Prostate gland (tissue), 2 donors: ENCODE results near the gene BMPER. TPM values are rescaled to one million over a fixed set of nuclear protein-coding genes. Genes with fewer than 3 reads are reported as not detected.

ENCODE experiments used
- DNase-seq: peaks from one replicate; pipeline ENCODE4 v3.0.0-alpha.2; 2019; ENCODE audit warnings: low spot score
- H3K27ac ChIP-seq, 2 donors: fragments of 200-600 bp; sonication (generic); 2 replicates each; pipeline ENCODE4 v1.5.1; 2017 to 2019
- H3K27me3 ChIP-seq: fragments of 200-600 bp; sonication (generic); replicated peaks from 2 replicates; pipeline ENCODE4 v1.5.1; 2019; ENCODE audit not compliant: insufficient read depth
- H3K36me3 ChIP-seq, 2 donors: fragments of 200-600 bp; sonication (generic); 1 replicate in 1 of 2; 2 replicates in 1 of 2; pipeline versions ENCODE4 v1.5.1 to v1.8.1; 2017 to 2019
- H3K4me1 ChIP-seq: fragments of 200-600 bp; sonication (generic); replicated peaks from 2 replicates; pipeline ENCODE4 v1.5.1; 2019
- H3K4me3 ChIP-seq, 2 donors: fragments of 200-600 bp; sonication (generic); 2 replicates each; pipeline ENCODE4 v1.5.1; 2017 to 2019
- H3K9me3 ChIP-seq: fragments of 200-600 bp; sonication (generic); 2 replicates; pipeline ENCODE4 v1.5.1; 2017
- POLR2A ChIP-seq: fragments of 450-650 bp; IDR thresholded peaks from one replicate; pipeline ENCODE4 v1.6.1; 2016; ENCODE audit warnings: antibody characterized with exemption, mild to moderate bottlenecking
- POLR2AphosphoS5 ChIP-seq: sonication (generic); formaldehyde crosslinking; IDR thresholded peaks from one replicate; pipeline ENCODE4 v1.6.1; 2017; ENCODE audit warnings: antibody characterized with exemption
- WGBS: methylation state at CpG from one replicate; pipeline ENCODE4 v1.1.5; 2018; 5-methylcytosine and 5-hydroxymethylcytosine counted together
- intact Hi-C: fragments of 100-400 bp; cut with DNase I; formaldehyde crosslinking; loops from one replicate; pipeline ENCODE4 v1.14.2; 2022
- total RNA-seq, 2 donors: library from RNA; depleted of rRNA; stranded (reverse); fragments of >200 nt; gene quantifications; one replicate each; pipeline ENCODE4 v1.1.0, GENCODE V29; 2016
- TF ChIP-seq, protein P1 (sequence below), 4 experiments: fragments of 200-600 bp in 2 of 4; fragments of 450-650 bp in 2 of 4; sonication (generic) in 2 of 4; IDR thresholded peaks; 1 replicate in 3 of 4; 2 replicates in 1 of 4; pipeline ENCODE4 v1.5.1; 2016 to 2019; ENCODE audit warnings: antibody characterized with exemption in 4 of 4, mild to moderate bottlenecking in 2 of 4, moderate library complexity in 2 of 4

BMPER gene
- total RNA-seq, 2 donors from 2014 or later, result 4.5 to 8.4 TPM

- H3K36me3 ChIP-seq, result no peaks in the 10 kb centered on the region
- no peak for TF ChIP-seq POLR2A
- TF ChIP-seq, protein P1, sequence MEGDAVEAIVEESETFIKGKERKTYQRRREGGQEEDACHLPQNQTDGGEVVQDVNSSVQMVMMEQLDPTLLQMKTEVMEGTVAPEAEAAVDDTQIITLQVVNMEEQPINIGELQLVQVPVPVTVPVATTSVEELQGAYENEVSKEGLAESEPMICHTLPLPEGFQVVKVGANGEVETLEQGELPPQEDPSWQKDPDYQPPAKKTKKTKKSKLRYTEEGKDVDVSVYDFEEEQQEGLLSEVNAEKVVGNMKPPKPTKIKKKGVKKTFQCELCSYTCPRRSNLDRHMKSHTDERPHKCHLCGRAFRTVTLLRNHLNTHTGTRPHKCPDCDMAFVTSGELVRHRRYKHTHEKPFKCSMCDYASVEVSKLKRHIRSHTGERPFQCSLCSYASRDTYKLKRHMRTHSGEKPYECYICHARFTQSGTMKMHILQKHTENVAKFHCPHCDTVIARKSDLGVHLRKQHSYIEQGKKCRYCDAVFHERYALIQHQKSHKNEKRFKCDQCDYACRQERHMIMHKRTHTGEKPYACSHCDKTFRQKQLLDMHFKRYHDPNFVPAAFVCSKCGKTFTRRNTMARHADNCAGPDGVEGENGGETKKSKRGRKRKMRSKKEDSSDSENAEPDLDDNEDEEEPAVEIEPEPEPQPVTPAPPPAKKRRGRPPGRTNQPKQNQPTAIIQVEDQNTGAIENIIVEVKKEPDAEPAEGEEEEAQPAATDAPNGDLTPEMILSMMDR (IDR thresholded peaks at IDR 0.05), result no peak
- no peak for TF ChIP-seq POLR2AphosphoS5
- H3K27me3 ChIP-seq, result no peaks in the 10 kb centered on the region
- no peaks in the 10 kb centered on the region for H3K4me1 ChIP-seq
- 86% methylated on average over 3 of the region's 3 CpGs for WGBS
- DNase-seq, result no peak
- H3K9me3 ChIP-seq, result no peaks in the 10 kb centered on the region
- intact Hi-C loops, result no loop called here
- H3K4me3 ChIP-seq, result no peak overlapping the region
- H3K27ac ChIP-seq, result no peak overlapping the region
These were observed 283.7 kb downstream of the BMPER start for GRCh38 chr7:34189031-34189430.

DNA sequence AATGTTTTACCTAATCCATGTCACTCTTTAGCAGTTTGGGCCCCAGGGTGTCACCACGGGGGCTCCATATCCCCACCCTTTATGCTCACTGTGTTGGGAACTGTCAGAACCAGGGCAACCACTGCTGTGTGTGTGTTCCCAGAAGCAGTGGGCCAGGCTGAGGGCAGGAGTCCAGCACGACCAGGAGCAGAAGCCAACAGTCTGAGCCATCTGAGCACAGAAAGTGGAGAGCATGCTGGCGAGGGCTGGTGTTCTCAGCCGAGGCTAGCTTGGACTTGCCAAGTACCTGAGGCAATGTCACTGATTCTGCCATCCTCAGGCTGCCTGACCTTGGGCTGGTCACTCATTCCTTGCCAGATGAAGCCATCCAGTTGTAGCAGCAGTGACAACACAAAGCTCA is 285.0 kb downstream of the BMPER start:
- intact Hi-C loops, result no loop called here
- DNase-seq, result peak; percentile 50
- 44% methylated on average over 3 of the region's 4 CpGs for WGBS
- TF ChIP-seq, protein P1 (IDR thresholded peaks at IDR 0.05), result no peak
- TF ChIP-seq POLR2AphosphoS5, result peak; percentile 22
- H3K9me3 ChIP-seq, result no peaks in the 10 kb centered on the region
- H3K4me3 ChIP-seq, result no peak overlapping the region
- no peaks in the 10 kb centered on the region for H3K4me1 ChIP-seq
- no peaks in the 10 kb centered on the region for H3K36me3 ChIP-seq
- H3K27me3 ChIP-seq, result no peaks in the 10 kb centered on the region
- no peak overlapping the region for H3K27ac ChIP-seq

- 73% methylated on average over 8 of the region's 8 CpGs for WGBS
- no peaks in the 10 kb centered on the region for H3K9me3 ChIP-seq
- no peaks in the 10 kb centered on the region for H3K36me3 ChIP-seq
- TF ChIP-seq POLR2A (no peak), POLR2AphosphoS5 (peak; percentile 55)
- TF ChIP-seq, protein P1 (IDR thresholded peaks at IDR 0.05), result peak in 1 of 4 experiments; percentile 17
- no peak overlapping the region for H3K27ac ChIP-seq
- peak; percentile 63 for DNase-seq
- H3K27me3 ChIP-seq, result no peaks in the 10 kb centered on the region
- intact Hi-C loops, result no loop called here
- no peak overlapping the region for H3K4me3 ChIP-seq
- H3K4me1 ChIP-seq, result no peaks in the 10 kb centered on the region
These were observed 285.8 kb downstream of the BMPER start for GRCh38 chr7:34191162-34191561.

GRCh38 chr7:34191771-34192479 is 286.6 kb downstream of the BMPER start:
- H3K4me3 ChIP-seq, result no peak overlapping the region
- TF ChIP-seq, protein P1 (IDR thresholded peaks at IDR 0.05), result no peak
- TF ChIP-seq POLR2A (no peak), POLR2AphosphoS5 (no peak)
- H3K27me3 ChIP-seq, result no peaks in the 10 kb centered on the region
- intact Hi-C loops, result no loop called here
- peaks cover 6% of the 10 kb centered on the region for H3K4me1 ChIP-seq
- no peak for DNase-seq
- H3K36me3 ChIP-seq, result no peaks in the 10 kb centered on the region
- 90% methylated on average over 6 of the region's 6 CpGs for WGBS
- no peaks in the 10 kb centered on the region for H3K9me3 ChIP-seq
- H3K27ac ChIP-seq, result no peak overlapping the region

GRCh38 chr7:34192906-34193305 is 287.6 kb downstream of the BMPER start:
- intact Hi-C loops, result no loop called here
- no peak overlapping the region for H3K27ac ChIP-seq
- no peak for TF ChIP-seq POLR2AphosphoS5
- TF ChIP-seq POLR2A, result no peak
- TF ChIP-seq, protein P1 (IDR thresholded peaks at IDR 0.05), result no peak
- 100% methylated on average over 1 of the region's 1 CpG for WGBS
- H3K9me3 ChIP-seq, result no peaks in the 10 kb centered on the region
- no peaks in the 10 kb centered on the region for H3K27me3 ChIP-seq
- H3K36me3 ChIP-seq, result no peaks in the 10 kb centered on the region
- DNase-seq, result no peak
- H3K4me3 ChIP-seq, result no peak overlapping the region
- H3K4me1 ChIP-seq, result peaks cover 6% of the 10 kb centered on the region
